Renal pelvis (tissue), 4 donors: ENCODE measurements around the gene MSI2. TPM values are rescaled to one million over a fixed set of nuclear protein-coding genes. Genes with fewer than 3 reads are reported as not detected.

Experiments
- DNase-seq: peaks from one replicate; pipeline ENCODE4 v3.0.0-alpha.2; 2013
- polyA plus RNA-seq, 3 donors: library from polyadenylated mRNA; unstranded; fragments of 120-200 nt; gene quantifications; one replicate each; pipeline ENCODE4 v1.2.1, GENCODE V29; 2013; ENCODE audit not compliant: insufficient read length in 3 of 3

The MSI2 gene
- polyA plus RNA-seq, 3 donors, result 79.4 to 105 (median 95.5) TPM

DNA sequence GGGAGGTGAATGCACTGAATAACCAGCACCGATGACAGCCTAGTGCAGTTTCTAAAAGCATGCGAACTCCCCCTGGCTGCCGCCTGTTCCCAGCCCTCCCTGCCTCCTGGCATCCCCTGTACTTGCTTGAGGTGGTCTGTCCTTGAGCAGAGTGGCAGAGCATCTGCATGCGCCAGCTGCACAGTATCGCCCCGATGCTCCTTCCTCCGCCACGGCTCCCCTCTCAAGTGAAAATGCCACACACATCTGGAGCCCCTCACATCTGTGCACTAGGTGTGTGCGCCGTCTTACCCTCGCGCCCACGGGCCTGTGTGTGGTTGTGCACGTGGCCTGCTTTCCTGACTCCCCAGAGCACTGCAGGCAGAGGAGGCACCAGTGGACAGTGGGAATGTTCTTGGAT, 376.9 kb downstream of the MSI2 start:
- DNase-seq, result no peak

DNA sequence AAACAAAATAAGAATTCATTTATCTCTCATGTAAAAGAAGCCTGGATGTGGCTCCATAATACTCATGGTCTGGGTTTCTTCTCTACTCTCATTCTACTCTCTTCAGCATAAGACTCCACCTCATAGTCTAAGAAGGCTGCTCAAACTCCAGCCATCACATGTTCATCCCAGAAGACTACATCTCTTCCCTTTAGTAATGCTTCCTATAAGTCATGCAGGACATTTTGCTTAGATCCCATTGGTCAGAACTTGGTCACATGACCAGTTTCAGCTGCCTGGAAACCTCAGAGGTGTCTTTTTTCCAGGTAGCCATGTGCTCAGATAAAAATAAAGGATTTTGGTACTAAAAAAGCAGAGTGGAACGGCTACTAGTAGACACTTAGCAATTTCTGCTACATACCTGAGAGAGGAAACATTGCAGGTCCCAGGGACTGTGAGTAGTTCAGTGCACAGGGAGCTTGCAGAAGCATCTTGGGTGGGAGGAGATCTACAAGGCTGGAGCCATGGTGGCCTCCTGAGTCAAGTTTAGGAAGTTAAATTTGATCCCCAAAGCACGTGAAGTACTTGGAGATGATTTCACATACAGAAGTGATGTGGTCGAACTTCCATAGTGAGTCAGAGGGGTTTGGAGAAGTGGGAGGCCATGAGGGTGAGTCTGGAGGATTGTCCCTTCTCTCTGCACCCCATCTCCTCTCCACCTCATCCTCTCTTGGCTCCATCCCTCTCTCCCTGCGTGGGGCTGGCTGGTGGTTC, 378.6 kb downstream of the MSI2 start:
- DNase-seq, result no peak

DNA sequence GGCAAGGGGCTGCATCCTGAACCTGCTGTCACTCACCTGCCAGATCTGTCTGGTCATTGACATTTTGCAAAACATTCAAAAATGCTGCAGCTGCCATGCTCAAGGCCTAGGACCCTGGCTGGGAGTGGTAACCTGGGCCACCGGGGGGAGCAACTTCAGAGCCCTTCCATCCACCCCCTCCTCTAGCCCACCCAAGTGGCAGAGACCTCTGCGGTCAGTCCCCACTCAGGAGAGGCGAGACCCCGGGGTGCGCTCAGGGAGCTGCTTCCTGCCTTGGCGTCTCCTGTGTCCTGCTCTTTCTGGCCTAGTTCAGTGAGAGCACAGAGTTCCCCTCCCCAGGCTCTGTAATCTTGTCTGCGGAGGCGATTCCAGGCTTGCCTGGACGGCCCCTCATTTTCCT, 380.0 kb downstream of the MSI2 start:
- DNase-seq, result no peak

DNA sequence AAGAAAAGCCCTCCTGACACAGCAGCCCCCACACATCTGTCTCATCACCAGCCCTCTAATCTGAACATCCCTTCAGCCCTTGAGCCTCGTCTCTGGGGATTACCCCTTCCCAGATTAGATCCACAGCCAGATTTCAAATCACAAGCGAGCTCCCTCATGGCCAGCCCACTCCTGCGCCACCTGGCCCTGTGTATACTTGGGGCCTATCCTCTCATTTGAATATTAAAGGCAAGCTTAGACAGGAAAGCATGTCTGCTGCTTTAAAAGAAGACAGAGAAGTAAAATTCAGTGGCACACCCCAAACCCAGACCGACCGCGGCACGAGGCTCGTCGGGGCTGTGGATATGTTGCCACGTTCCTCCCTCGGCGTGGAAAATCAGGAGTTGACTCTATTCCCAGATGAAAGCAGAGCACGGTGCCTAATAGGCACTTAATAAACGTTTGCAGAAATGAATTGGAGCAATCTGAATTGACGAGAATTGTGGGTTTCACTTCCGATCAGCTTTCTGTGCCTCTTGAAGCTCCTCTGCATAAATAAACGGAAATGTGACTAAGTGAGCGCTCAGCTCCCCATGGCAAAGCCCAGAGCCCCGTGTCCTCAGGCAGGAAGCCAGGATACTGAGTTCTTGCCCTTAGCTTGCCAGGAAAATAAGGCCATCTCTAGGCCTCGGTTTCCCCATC, 380.8 kb downstream of the MSI2 start:
- no peak for DNase-seq

DNA sequence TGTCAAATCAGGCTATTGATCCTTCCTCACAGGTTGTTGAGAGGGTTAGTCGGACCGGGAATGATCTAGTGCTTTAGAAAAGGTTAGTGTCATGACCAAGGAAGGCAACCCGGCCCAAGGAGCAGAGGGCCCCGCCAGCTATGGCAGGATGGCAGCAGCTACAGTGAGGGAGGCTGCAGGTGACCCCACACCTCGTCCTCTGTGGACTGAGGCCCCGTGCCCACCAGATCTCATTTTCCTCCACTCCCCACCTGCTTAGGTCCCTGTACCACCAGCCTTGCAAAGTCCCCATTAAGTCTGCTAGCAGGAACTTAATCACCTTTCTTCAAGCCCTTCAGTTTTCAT, 381.3 kb downstream of the MSI2 start:
- no peak for DNase-seq

DNA sequence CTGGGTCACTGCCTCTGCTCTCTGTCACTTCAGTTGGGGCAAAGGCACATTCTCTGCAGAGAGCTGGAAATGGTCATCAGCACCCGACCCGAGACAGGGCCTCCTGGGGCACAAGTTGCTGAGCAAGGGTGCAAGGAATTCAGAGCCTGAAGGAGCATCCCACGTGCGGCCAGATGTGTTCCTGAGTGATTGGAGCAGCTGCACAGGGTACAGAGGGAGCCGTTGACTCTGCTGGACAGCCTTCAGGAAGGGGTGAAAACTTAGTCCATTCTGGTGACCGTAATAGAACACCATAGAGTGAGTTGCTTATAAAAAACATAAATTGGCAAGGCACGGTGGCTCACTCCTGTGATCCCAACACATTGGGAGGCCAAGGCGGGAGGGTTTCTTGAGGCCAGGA, 382.0 kb downstream of the MSI2 start:
- no peak for DNase-seq

DNA sequence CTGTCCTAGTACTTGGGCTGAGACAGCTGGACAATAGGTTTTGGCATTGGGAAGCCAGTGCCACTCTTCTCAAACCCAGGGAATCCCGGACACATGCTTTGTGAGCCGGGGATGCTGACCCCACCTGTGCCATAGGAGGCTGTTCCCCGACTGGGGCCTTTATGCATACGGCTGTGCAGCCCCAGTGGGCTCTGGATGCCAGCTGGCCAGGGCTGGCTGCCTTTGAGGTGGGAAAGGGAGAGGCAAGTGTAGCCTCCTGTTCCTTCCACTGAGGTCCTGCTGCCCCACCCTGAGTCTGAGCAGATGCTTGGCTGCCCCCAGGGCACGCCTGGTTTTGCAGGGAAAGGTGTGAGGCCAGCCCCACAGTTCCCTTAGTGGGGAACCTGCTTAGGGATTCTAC, 383.1 kb downstream of the MSI2 start:
- no peak for DNase-seq

DNA sequence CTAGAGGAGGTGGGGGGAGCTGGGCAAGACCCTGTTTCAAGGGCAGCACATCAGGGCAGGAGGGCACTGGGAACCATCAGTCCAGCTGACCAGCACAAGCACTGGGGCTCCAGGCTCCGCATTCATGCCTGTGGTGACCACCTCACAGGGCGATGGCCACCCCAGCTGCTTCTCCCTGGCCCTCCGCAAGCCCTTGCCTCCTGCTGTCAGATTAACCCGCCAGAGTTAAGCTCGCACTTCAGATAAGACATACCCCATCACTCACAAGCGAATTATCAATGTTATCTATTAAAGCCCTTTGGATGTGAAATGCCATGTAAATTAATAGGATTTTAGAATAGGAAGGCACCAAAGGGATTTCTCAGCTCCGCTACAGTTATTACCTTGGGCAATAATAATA, 383.8 kb downstream of the MSI2 start:
- DNase-seq, result no peak

DNA sequence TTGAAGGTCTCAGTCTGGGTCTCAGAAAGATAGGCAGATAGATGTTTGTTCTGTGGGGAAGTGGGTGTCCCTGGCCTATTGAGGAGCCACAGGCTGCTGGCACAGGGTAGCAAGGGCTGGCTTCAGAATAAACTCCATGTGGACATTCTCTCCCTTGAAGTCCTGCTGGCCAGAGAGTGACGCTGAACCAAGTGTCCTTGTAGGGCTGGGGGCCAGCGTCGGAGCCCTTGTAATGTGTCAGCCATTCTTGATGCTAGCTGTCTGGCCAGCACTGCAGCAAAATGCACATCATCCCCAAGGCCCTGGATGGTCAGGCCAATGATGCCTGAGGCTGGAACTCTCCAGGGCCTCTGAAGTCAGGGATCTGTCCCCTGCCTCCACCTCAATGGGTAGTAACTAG, 385.4 kb downstream of the MSI2 start:
- DNase-seq, result no peak

DNA sequence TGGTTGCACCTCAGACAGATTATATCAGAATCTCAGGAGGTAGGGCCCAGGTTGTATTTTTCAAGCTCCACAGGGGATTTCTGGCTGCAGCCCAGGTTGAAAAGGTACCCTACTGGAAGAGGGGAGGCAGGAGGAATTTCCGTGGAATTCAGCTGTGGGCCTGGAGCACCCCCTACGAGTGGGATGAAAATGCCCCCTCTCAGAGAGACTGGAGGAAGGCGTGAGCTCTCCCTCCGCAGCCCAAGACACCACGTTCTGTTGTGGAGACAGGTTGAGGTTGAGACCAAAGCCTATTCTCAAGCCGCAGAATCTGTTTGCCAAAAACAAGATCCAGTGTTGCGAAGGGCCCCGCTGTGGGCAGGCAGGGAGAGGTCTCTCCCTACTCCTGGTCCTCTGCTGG, 386.7 kb downstream of the MSI2 start:
- DNase-seq, result no peak

DNA sequence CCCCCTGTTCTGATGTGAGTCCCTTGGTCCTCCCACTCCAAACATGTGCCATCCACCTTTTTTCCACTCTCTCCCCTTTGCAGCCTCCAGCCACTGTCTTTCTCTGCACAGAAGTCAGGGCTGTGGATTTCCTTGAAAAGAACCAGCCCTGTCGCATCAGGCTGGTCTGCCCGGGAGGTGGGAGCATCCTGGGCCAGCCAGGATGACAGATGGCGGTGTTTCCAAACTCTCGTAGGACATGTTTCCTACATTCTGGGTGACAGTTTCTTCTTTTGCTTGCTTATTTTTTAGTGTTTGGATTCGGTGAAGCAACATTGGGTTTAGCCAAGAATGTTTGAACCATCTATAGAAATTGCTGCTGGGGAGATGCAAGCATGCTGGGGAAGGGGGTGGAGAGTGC, 388.0 kb downstream of the MSI2 start:
- DNase-seq, result no peak

DNA sequence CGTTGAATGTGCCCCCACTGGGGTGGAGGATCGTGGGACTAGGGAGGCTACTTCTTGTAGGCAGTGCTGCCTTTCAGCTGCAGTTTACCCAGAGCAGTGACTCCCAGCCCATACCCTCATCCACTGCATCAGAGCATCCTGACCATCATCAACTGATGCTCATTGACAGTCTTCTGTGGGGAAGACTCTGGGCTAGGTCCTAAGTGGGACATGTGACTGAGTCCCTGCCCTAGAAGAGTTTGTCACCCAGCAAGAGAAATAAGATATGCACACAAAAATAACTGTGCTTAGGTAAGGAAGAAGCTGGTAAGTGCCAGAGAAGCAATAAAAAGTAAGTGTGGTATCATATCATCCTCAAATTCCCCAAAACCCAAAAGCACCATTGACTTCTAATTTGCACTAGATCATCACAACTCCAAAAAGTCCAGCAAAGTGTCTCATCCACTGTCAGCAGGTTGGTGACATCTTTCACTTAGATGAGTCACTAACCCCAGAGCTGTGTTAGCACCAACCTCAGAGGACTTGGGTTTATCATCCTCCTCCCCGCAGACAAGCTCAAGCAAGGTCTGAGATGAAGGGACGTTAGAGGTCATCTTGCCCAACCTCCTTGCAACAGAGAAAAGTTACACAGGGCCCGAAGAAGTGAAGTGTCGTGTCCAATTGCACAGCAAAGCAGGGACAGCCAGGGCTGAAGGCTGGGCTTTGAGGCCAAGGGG, 389.8 kb downstream of the MSI2 start:
- DNase-seq, result no peak

DNA sequence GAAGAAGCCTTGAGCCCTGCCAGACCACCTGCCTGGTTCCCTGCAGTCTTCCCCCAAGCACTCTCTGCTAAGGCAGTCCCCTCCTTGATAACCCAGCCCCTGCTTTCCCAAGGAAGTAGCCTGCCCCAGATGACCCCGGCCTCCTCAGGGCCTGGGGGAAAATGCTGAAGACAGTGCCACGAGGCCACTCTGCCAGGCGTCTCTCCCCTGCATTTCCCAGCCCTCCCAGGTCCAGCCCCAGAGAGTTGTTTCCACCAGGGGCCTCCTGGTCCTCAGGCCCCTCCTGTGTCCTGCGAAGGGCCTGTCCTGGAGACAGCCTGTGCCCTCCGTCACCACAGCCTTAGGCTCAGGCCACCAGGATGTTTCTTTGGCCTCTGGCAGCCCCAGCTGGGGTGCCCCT, 392.4 kb downstream of the MSI2 start:
- DNase-seq, result no peak

DNA sequence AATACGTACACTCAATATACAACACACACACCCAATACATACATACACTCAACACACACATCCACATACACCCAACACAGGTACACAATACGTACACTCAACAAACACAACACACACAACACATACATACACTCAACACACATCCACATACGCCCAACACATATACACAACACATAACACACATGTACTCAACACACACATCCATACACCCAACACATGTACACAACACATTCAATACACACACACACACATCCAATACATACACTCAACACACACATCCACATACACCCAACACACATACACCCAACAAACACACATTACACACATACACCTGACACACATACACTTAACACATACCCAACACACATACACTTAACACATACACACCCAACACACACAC, 392.9 kb downstream of the MSI2 start:
- DNase-seq, result no peak

DNA sequence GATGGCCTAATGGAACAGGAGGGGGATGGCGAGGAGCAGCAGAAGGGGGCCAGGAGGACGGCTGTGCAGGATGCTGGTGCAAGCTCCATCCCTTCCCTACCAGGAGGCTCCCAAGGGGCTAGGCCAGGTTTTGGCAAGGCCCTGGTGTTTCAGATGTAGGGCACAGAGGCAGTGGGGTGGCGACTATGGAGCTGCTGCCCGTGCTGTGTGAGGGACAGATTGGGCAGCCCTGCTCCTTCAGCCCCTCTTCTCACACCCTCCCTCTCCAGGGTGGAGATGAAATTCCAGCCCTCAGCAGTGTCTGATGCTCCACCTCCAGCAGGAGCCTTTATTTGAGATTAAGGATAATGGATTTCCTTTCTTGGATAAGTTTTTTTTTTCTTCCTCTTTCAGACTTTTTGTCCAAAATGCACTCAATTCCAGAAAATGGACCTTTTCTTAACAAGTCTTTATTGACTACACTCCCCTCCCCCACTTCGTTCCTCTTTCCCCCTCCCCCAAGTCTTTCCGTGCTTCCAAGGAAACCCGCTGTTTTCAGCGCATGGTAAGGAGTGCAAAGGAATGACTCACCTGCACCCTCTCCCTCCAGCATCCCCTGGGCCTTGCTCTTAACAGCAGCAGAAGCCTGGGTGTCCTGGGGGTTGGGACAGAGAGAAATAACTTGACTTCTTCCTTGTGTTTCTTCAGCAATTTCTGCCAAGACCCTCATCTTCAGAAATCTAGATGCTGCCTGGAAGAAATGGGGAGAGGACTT, 393.6 kb downstream of the MSI2 start:
- no peak for DNase-seq

DNA sequence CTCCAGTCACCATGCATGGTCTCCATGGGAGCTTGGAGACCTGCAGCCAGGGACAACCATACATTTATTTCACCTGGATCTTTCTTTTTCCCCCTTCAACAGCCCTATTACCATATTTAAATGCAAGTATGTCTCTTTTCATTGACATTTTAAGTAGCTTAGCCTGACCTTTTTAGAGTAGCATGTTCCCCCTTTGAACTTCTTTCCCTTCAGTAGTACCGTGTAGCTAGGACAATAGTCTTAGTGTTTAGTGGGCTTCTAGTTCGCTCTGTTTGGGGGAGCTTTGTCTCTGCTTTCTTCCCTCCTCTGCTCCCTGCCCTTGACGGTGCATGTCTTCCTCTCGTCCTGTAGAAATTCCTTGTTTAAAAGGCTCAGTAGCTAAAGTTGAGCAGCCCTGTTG, 394.2 kb downstream of the MSI2 start:
- no peak for DNase-seq

DNA sequence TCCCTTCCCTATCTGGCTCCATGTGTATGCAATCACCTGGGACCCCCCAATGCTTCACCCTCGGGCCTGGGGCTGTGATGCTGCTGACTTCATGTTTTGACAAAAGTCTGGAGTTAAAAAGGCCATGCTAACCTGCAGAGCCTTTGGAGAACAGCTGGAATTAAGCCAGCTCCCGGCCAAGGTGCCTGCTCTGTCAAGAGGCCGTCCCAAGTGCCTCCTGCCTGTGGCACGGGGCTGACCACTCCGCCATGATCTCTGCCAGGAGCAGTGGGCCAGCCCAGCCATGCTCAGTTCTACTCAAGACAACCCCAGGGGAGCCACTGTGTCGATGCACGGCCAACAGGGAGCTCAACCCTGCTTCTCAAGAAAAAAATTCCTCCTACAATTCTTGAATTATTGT, 395.1 kb downstream of the MSI2 start:
- no peak for DNase-seq

DNA sequence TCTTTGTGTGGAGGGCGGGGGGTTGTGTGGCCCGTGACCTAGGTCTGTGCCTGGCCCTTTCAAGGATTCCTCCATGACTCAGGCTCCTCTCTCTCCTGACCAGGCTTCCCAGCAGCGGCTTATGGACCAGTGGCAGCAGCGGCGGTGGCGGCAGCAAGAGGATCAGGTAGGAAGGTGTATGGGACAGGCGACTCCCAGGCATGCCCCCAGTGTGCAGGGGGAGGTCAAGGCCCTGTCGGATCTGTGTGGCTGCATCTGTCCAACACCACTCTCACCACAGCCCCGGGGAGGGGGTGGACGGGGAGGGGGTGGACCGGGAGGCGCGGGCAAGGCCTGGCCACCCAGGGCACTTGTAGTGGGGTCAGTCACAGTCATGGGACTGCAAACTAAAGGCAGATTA, 395.7 kb downstream of the MSI2 start:
- no peak for DNase-seq

DNA sequence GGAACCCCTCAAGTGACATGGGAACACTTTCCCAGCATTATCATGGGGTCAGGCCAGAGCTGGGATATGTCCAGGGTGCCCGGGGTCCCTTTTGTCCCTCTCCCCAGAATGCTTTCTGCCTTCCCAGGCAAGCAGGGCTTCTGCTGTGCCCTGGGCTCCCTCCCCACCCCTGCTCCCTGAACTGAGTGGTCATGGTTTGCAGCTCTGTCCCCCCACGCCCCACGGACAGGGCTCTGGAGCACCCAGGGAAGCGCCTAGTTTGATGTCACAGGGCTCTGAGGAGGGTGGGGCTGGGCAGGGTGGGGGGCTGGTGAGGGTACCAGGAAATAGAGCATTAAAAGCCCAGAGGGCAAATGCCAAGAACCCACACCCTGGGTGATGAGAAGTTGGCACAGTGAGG, 396.5 kb downstream of the MSI2 start:
- no peak for DNase-seq

DNA sequence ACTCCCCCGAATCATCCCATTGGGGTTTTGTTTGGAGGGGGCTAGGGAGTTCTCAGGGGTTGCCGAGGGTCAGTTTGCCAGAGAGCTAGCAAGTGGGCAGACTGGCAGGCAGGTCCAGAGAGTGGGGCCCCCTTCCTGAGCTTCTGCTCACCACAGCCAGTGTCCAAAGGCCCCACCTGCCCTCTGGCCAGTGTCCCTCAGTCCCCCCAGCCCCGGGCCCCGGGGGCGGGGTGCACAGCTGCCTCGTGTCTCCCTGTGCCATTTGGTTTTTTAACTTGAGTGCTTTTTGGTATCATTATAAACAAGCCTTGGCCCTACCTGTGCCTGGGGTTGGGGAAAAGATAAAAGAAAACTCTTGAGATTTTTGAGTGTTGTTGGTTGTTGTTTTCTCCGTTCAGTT, 397.0 kb downstream of the MSI2 start:
- DNase-seq, result no peak

DNA sequence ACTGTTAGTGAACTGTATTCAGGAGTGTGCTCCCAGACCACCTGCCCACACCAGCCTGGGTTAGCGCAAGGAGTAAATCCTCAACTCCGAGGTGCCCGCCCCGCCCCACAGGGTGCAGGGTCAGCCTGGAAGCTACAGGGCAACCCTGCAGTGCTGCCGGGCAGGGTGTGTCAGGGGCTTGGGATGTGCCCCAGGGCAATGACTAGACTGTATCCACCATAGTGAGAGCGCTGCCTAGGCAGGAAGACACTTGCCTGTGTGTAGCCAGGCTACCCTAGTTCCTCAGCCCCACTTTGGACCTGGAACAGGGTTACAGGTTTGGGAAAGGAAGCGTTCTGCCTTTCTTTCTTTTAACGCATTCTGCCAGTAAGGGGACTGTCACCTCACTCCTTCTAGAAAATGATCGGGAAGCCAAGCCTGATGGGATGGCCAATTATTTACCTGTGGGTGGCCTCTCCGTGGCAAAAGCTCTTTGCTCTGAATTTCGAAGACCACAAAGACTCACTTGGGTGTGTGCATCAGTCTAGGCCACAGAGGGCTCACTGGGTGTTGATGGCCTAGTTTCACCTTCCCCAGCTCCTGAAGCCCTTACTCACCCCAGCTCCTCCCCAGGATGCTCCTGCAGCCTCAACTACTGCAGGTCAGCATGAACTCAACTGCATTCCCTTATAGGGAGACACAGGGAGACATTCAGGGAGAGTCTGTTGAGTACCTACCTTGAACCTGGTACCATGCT, 397.9 kb downstream of the MSI2 start:
- DNase-seq, result no peak

DNA sequence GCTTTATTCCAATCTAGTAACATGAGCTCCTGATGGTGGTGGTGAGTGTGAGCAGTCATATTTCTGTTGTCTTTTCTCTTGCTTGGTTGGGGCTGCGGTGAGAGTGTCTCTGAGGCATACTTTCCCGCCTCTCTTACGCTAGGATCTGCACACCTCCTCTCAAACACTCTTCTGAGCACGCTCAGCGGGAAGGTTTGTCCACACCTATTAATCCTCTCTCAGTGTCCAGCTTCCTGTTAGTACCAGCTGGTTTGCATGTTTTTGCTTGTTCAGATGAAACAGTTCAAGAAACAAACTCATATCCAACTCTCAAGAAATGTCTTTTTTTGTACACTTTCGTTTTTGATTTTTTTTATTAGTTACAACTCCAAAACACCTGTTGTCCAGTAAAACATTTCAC, 399.2 kb downstream of the MSI2 start:
- DNase-seq, result no peak
